K562 (cell line): ENCODE measurements around the gene PRKAR1B. TPM values are rescaled to one million over a fixed set of nuclear protein-coding genes. Genes with fewer than 3 reads are reported as not detected.

ENCODE experiments used
- ATAC-seq: fragments of 200-7000 bp; cut with Tn5 transposase; 3 replicates; pipeline ENCODE4 v1.9.1; 2020; ENCODE audit warnings: moderate library complexity
- BruUV-seq: library from RNA; stranded (reverse); fragments of 400-500 nt; replicated peaks from 2 replicates; lab custom pipeline; 2021; lab: Mats Ljungman, UMichigan
- CTCF ChIA-PET: fragments of 300-600 bp; formaldehyde crosslinking; extraction: SDS; loops from one replicate; lab custom pipeline; 2021; ENCODE audit warnings: low intra/inter-chr PET ratio; lab: Yijun Ruan, JAX
- POLR2A ChIA-PET: fragments of 300-600, 350-650 bp; sonication (Branson Sonifier 250); formaldehyde crosslinking; extraction: SDS; loops from one replicate; lab custom pipeline; 2021; ENCODE audit warnings: antibody characterized with exemption, inconsistent platforms; lab: Yijun Ruan, JAX
- DNase-seq, 4 experiments: peaks; one replicate each; pipeline versions ENCODE4 v3.0.0 to v3.0.0-alpha.2; 2011 to 2018; ENCODE audit warnings: low spot score in 3 of 4, mixed read lengths in 3 of 4; ENCODE audit errors: extremely low read depth in 1 of 4
- FAIRE-seq: peaks from 2 replicates; lab custom pipeline; 2011; peaks lifted over from hg19 to GRCh38; lab: Jason Lieb, UNC
- H2AFZ ChIP-seq: 2 replicates; pipeline ENCODE4 v1.6.0; 2011; ENCODE audit warnings: low read depth, low read length, control low read depth, inconsistent platforms
- H3K27ac ChIP-seq: fragments of 200-600 bp; 3 replicates; pipeline ENCODE4 v1.8.0; 2011; ENCODE audit warnings: low read depth, mild to moderate bottlenecking, control low read depth, inconsistent platforms, low read length, moderate library complexity, mixed read lengths; ENCODE audit errors: extremely low read depth
- H3K27me3 ChIP-seq, 2 experiments: fragments of 300-600 bp in 1 of 2; 2 replicates in 1 of 2; 3 replicates in 1 of 2; pipeline versions ENCODE4 v1.6.0 to v1.8.0; 2011; ENCODE audit warnings: inconsistent platforms in 2 of 2, low read length in 2 of 2, mild to moderate bottlenecking in 1 of 2, mixed read lengths in 1 of 2, moderate library complexity in 1 of 2; ENCODE audit not compliant: control insufficient read depth in 2 of 2, insufficient read depth in 2 of 2
- H3K36me3 ChIP-seq: fragments of 300-600 bp; 3 replicates; pipeline ENCODE4 v1.8.0; 2011; ENCODE audit warnings: mild to moderate bottlenecking, low read length, inconsistent platforms; ENCODE audit not compliant: control insufficient read depth, insufficient read depth
- H3K4me1 ChIP-seq, 2 experiments: fragments of 200-600 bp in 1 of 2; replicated peaks in 1 of 2; 2 replicates in 1 of 2; 3 replicates in 1 of 2; pipeline versions ENCODE4 v1.5.1 to v1.8.0; 2011; ENCODE audit warnings: inconsistent platforms in 2 of 2, low read length in 2 of 2, mild to moderate bottlenecking in 1 of 2, mixed read lengths in 1 of 2, moderate library complexity in 1 of 2; ENCODE audit not compliant: control insufficient read depth in 2 of 2, insufficient read depth in 2 of 2
- H3K4me2 ChIP-seq: 2 replicates; pipeline ENCODE4 v1.6.1; 2011; ENCODE audit warnings: low read length, control low read depth, inconsistent platforms, mixed read lengths; ENCODE audit not compliant: insufficient read depth
- H3K4me3 ChIP-seq: fragments of 200-600 bp; sonication (generic), shearing (Covaris generic); 2 replicates; pipeline ENCODE4 v1.5.1; 2016; ENCODE audit warnings: control low read depth, inconsistent platforms
- H3K79me2 ChIP-seq: fragments of 200-600 bp; 3 replicates; pipeline ENCODE4 v1.8.0; 2011; ENCODE audit warnings: low read length, inconsistent platforms; ENCODE audit not compliant: control insufficient read depth, insufficient read depth
- H3K9ac ChIP-seq, 2 experiments: 2 replicates each; pipeline versions ENCODE4 v1.6.0 to v1.6.1; 2011; ENCODE audit warnings: low read depth in 2 of 2, low read length in 2 of 2, control low read depth in 1 of 2, inconsistent platforms in 1 of 2, mild to moderate bottlenecking in 1 of 2, mixed read lengths in 1 of 2; ENCODE audit not compliant: insufficient read depth in 1 of 2
- H3K9me1 ChIP-seq: one replicate; pipeline ENCODE4 v1.6.0; 2011; ENCODE audit warnings: inconsistent platforms, mild to moderate bottlenecking, low read length, moderate library complexity; ENCODE audit not compliant: control insufficient read depth, insufficient read depth
- H3K9me3 ChIP-seq: replicated peaks from 2 replicates; pipeline ENCODE4 v1.5.1; 2011; ENCODE audit warnings: low read depth, low read length, inconsistent platforms; ENCODE audit not compliant: control insufficient read depth, insufficient read depth
- H4K20me1 ChIP-seq: replicated peaks from 2 replicates; pipeline ENCODE4 v1.6.1; 2011; ENCODE audit warnings: low read length, inconsistent platforms, mixed read lengths; ENCODE audit not compliant: control insufficient read depth, insufficient read depth
- CEBPB ChIP-seq: fragments of 450-650 bp; IDR thresholded peaks from 2 replicates; pipeline ENCODE4 v1.6.1; 2016; ENCODE audit warnings: missing genetic modification characterization, missing compliant biosample characterization
- CEBPG ChIP-seq, 3 experiments: fragments of 200-800 bp in 1 of 3; sonication (Bioruptor generic) in 1 of 3; sonication (generic) in 1 of 3; formaldehyde crosslinking in 1 of 3; IDR thresholded peaks in 2 of 3; conservative IDR thresholded peaks in 1 of 3; 2 replicates each; pipeline versions ENCODE4 v1.6.1 to v1.8.0; 2016 to 2022; ENCODE audit warnings: missing compliant biosample characterization in 2 of 3, missing genetic modification characterization in 2 of 3, mild to moderate bottlenecking in 1 of 3, missing genetic modification reagents in 1 of 3
- DNMT1 ChIP-seq: fragments of 450-650 bp; IDR thresholded peaks from 2 replicates; pipeline ENCODE4 v1.6.1; 2016; ENCODE audit warnings: antibody characterized with exemption, mild to moderate bottlenecking
- GTF2E2 ChIP-seq: fragments of 200-800 bp; sonication (Bioruptor generic); IDR thresholded peaks from 2 replicates; pipeline ENCODE4 v1.6.1; 2016; ENCODE audit warnings: missing genetic modification characterization, missing compliant biosample characterization
- HMGN3 ChIP-seq: IDR thresholded peaks from 2 replicates; pipeline ENCODE4 v1.6.1; 2011; ENCODE audit warnings: borderline replicate concordance, low read depth, mild to moderate bottlenecking, mixed read lengths, low read length; ENCODE audit not compliant: insufficient read length; ENCODE audit errors: extremely low read depth
- PPARD ChIP-seq: fragments of 250-450 bp; sonication (Bioruptor Pico); IDR thresholded peaks from 2 replicates; pipeline ENCODE4 v1.8.0; 2022; ENCODE audit warnings: inconsistent platforms, mild to moderate bottlenecking, moderate library complexity
- SMARCA4 ChIP-seq: fragments of 450-650 bp; IDR thresholded peaks from 2 replicates; pipeline ENCODE4 v1.6.1; 2016
- ZNF212 ChIP-seq: fragments of 450-650 bp; formaldehyde crosslinking; IDR thresholded peaks from 2 replicates; pipeline ENCODE4 v1.4.0; 2020; ENCODE audit warnings: mild to moderate bottlenecking
- ZNF282 ChIP-seq: sonication (generic); formaldehyde crosslinking; IDR thresholded peaks from 2 replicates; pipeline ENCODE4 v1.8.1; 2023; ENCODE audit warnings: missing genetic modification reagents
- ZNF778 ChIP-seq: fragments of 450-650 bp; formaldehyde crosslinking; IDR thresholded peaks from 2 replicates; pipeline ENCODE4 v1.4.0; 2020; ENCODE audit warnings: mild to moderate bottlenecking, moderate library complexity
- WGBS: fragments of 100-300 bp; shearing (Covaris generic); methylation state at CpG from one replicate; pipeline ENCODE4 v1.1.6; 2016; ENCODE audit warnings: low coverage, mixed read lengths; ENCODE audit not compliant: insufficient coverage; ENCODE audit errors: missing lambda C conversion rate; 5-methylcytosine and 5-hydroxymethylcytosine counted together
- in situ Hi-C: fragments of 300-500 bp; cut with MboI; formaldehyde crosslinking; loops from 4 replicates; pipeline ENCODE4 v1.15.0; 2018; ENCODE audit warnings: inconsistent platforms, mixed read lengths
- intact Hi-C: fragments of 100-400 bp; cut with micrococcal nuclease; formaldehyde crosslinking; loops from 2 replicates; pipeline ENCODE4 v1.14.2; 2022
- polyA plus RNA-seq, 8 experiments: library from polyadenylated mRNA; depleted of rRNA in 4 of 8; stranded (reverse) in 5 of 8; unstranded in 3 of 8; fragments of >200 nt; fragmentation: Nextera tagmentation in 2 of 8; fragmentation: Illumina TruSeq in 1 of 8; extraction: Ambion mirVana in 2 of 8; extraction: Trizol in 1 of 8; gene quantifications; 2 replicates each; pipeline versions ENCODE4 v1.2.1 to v1.2.3, GENCODE V29; 2011 to 2014; ENCODE audit warnings: inconsistent platforms in 1 of 8, missing spikeins in 1 of 8
- total RNA-seq, 7 experiments: library from RNA; depleted of rRNA in 6 of 7; stranded (reverse); fragments of >200 nt in 6 of 7; fragmentation: Illumina TruSeq in 2 of 7; extraction: Trizol in 2 of 7; gene quantifications; 2 replicates each; pipeline versions ENCODE4 v1.2.1 to v1.2.3, GENCODE V29; 2011 to 2021; ENCODE audit warnings: low replicate concordance in 1 of 7
- TF ChIP-seq, protein P1 (sequence below), 2 experiments: fragments of 450-650 bp; IDR thresholded peaks; 2 replicates each; pipeline ENCODE4 v1.6.1; 2016
- TF ChIP-seq, protein P2 (sequence below): sonication (generic); formaldehyde crosslinking; IDR thresholded peaks from 2 replicates; pipeline ENCODE4 v1.8.1; 2023; ENCODE audit warnings: mild to moderate bottlenecking, missing genetic modification reagents
- TF ChIP-seq, protein P3 (sequence below): sonication (generic); formaldehyde crosslinking; IDR thresholded peaks from 2 replicates; pipeline ENCODE4 v1.8.1; 2022; ENCODE audit warnings: missing genetic modification reagents
- TF ChIP-seq, protein P4 (sequence below): conservative IDR thresholded peaks from 2 replicates; pipeline ENCODE4 v1.6.1; 2011; ENCODE audit warnings: low read depth, mild to moderate bottlenecking, low read length; ENCODE audit not compliant: control insufficient read depth

PRKAR1B gene
- total and polyA plus RNA-seq, 9 of the 15 experiments (the other 6 are each of a cell fraction or from before 2014, with no cell fraction given) = 0.99 to 30.5 (median 12.7) TPM

DNA sequence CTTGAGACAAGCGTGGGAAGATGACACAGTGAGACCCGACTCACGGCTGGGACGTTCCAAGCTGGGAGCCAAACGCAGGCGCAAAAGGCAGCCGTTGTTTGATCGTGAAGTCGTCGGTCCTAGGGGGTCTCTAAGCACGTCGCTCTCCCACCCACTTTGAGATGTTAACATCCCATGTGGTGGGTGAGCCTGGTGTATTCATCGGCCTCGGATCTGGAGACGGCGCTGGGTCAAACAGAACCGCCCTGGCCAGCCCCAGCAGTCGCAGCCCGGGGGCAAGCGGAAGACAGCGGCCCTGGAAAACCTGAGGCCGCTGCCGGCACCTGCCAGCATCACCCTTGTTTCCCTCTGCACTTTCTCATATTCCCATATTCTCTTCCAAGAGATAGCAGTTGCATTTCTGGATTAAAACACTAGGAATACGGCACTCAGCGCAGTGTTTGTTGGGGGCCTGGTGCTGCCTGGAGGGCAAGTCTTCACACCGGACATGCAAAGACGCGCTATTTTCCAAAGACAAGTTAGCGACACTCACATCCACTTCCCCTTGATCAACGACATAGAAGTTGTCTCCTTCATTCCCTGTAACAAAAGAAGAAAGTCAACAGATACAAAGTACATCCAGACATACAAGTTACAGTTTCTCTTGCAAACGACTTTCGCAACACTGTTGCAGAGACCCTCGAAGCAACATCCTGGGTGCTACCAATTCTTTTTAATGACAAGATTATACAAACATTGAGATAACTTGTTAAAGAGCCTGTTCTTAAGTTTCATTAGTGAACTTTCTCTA is 121.2 kb downstream of the PRKAR1B start:
- in situ Hi-C loops (no loop called here), intact Hi-C loops (loop anchor here (10.0 kb wide), 1 partner anchor 141 kb away; no protein-coding TSS in a partner anchor)
- Histone ChIP-seq H3K36me3 (peaks cover 16% of the 10 kb centered on the region), H2AFZ (no peak overlapping the region), H3K9me1 (peaks cover 11% of the 10 kb centered on the region), H3K9ac (peak overlapping the region; percentile 89 to 97), H3K4me2 (peak overlapping the region; percentile 93), H3K27me3 (no peaks in the 10 kb centered on the region), H3K79me2 (peaks cover 36% of the 10 kb centered on the region; the same call in 2 of the 3 replicates), H3K9me3 (no peaks in the 10 kb centered on the region), H3K4me3 (no peak overlapping the region; the same call in 1 of the 2 replicates), H4K20me1 (no peaks in the 10 kb centered on the region), H3K27ac (peak overlapping the region; percentile 100), H3K4me1 (peaks cover 58 to 80% of the 10 kb centered on the region in 2 experiments)
- ATAC-seq (no peak), FAIRE-seq (peak; percentile 65), DNase-seq (no peak)
- WGBS = 94% methylated on average over 32 of the region's 33 CpGs
- ChIA-PET CTCF (no interaction called here), POLR2A (no interaction called here)
- no TSS peak for BruUV-seq
- TF ChIP-seq, protein P1, sequence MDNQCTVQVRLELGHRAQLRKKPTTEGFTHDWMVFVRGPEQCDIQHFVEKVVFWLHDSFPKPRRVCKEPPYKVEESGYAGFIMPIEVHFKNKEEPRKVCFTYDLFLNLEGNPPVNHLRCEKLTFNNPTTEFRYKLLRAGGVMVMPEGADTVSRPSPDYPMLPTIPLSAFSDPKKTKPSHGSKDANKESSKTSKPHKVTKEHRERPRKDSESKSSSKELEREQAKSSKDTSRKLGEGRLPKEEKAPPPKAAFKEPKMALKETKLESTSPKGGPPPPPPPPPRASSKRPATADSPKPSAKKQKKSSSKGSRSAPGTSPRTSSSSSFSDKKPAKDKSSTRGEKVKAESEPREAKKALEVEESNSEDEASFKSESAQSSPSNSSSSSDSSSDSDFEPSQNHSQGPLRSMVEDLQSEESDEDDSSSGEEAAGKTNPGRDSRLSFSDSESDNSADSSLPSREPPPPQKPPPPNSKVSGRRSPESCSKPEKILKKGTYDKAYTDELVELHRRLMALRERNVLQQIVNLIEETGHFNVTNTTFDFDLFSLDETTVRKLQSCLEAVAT (IDR thresholded peaks at IDR 0.05) = 0 out of 4 replicates have a peak, but pooled peaks of 1 of the 2 experiments have one; percentile 10
- TF ChIP-seq ZNF778 (CRISPR knock-in tag) (no peak), CEBPB (tag) (peak; percentile 69), ZNF212 (no peak), ZNF282 (CRISPR knock-in tag) (no peak), SMARCA4 (no peak), PPARD (CRISPR knock-in tag) (no peak), DNMT1 (no peak), HMGN3 (peak; percentile 42), GTF2E2 (tag) (0 out of 2 replicates have a peak, but pooled peaks have one; percentile 5), CEBPG (CRISPR knock-in tag; IDR thresholded peaks at IDR 0.05) (no peak), CEBPG (tag; conservative IDR thresholded peaks at IDR 0.05 in 1 of 2, IDR thresholded peaks at IDR 0.05 in 1 of 2) (0 out of 4 replicates have a peak, but pooled peaks of 1 of the 2 experiments have one; percentile 43)
- TF ChIP-seq, protein P2, sequence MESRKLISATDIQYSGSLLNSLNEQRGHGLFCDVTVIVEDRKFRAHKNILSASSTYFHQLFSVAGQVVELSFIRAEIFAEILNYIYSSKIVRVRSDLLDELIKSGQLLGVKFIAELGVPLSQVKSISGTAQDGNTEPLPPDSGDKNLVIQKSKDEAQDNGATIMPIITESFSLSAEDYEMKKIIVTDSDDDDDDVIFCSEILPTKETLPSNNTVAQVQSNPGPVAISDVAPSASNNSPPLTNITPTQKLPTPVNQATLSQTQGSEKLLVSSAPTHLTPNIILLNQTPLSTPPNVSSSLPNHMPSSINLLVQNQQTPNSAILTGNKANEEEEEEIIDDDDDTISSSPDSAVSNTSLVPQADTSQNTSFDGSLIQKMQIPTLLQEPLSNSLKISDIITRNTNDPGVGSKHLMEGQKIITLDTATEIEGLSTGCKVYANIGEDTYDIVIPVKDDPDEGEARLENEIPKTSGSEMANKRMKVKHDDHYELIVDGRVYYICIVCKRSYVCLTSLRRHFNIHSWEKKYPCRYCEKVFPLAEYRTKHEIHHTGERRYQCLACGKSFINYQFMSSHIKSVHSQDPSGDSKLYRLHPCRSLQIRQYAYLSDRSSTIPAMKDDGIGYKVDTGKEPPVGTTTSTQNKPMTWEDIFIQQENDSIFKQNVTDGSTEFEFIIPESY (CRISPR knock-in tag) = peak; percentile 81
- TF ChIP-seq, protein P3, sequence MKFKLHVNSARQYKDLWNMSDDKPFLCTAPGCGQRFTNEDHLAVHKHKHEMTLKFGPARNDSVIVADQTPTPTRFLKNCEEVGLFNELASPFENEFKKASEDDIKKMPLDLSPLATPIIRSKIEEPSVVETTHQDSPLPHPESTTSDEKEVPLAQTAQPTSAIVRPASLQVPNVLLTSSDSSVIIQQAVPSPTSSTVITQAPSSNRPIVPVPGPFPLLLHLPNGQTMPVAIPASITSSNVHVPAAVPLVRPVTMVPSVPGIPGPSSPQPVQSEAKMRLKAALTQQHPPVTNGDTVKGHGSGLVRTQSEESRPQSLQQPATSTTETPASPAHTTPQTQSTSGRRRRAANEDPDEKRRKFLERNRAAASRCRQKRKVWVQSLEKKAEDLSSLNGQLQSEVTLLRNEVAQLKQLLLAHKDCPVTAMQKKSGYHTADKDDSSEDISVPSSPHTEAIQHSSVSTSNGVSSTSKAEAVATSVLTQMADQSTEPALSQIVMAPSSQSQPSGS (CRISPR knock-in tag) = no peak
- TF ChIP-seq, protein P4, sequence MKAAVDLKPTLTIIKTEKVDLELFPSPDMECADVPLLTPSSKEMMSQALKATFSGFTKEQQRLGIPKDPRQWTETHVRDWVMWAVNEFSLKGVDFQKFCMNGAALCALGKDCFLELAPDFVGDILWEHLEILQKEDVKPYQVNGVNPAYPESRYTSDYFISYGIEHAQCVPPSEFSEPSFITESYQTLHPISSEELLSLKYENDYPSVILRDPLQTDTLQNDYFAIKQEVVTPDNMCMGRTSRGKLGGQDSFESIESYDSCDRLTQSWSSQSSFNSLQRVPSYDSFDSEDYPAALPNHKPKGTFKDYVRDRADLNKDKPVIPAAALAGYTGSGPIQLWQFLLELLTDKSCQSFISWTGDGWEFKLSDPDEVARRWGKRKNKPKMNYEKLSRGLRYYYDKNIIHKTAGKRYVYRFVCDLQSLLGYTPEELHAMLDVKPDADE = no peak
